ENCODE measurements around the gene LRRC57. TPM values are rescaled to one million over a fixed set of nuclear protein-coding genes. Genes with fewer than 3 reads are reported as not detected.

Gene LRRC57
- total and polyA plus RNA-seq, 2 of the 8 experiments (the other 6 are each of a cell fraction or from before 2014, with no cell fraction given): 5.0 to 12.7 TPM

GRCh38 chr15:42503825-42504224, 44.8 kb downstream of the LRRC57 start:
- Histone ChIP-seq H3K14ac (ENCODE audit: insufficient read length) (no peak overlapping the region), H3K9ac (replicated peaks in 1 of 4; ENCODE audit: extremely low read depth in 1 of 4, low read depth in 3 of 4, low read length in 3 of 4) (no peak overlapping the region), H2BK120ac (replicated peaks; ENCODE audit: low read depth, low read length) (no peak overlapping the region), H2AK5ac (ENCODE audit: low read depth, low read length) (no peak overlapping the region), H4K91ac (replicated peaks; ENCODE audit: insufficient read length, low read length) (no peak overlapping the region), H3K79me1 (ENCODE audit: low read depth, low read length) (peaks cover 5% of the 10 kb centered on the region), H3K27me3 (replicated peaks in 1 of 4; ENCODE audit: control insufficient read depth in 3 of 4, extremely low read depth in 1 of 4, insufficient read depth in 3 of 4, low read length in 3 of 4) (no peaks in the 10 kb centered on the region), H3K27ac (ENCODE audit: low read depth, low read length) (no peak overlapping the region), H2AFZ (ENCODE audit: low read length) (no peak overlapping the region), H4K20me1 (replicated peaks in 1 of 2; ENCODE audit: control insufficient read depth in 1 of 2, insufficient read depth in 2 of 2, low read length in 2 of 2) (no peaks in the 10 kb centered on the region), H3K4me1 (replicated peaks in 1 of 4; ENCODE audit: control insufficient read depth in 3 of 4, insufficient read depth in 4 of 4, low read length in 3 of 4) (no peaks in the 10 kb centered on the region; a peak in 2 of 7 replicates), H2BK5ac (ENCODE audit: low read depth, low read length) (no peak overlapping the region), H3K36me3 (ENCODE audit: control insufficient read depth in 2 of 4, insufficient read depth in 4 of 4, low read length in 3 of 4) (no peaks in the 10 kb centered on the region), H3K4me2 (ENCODE audit: insufficient read depth in 1 of 2, low read depth in 2 of 2, low read length in 2 of 2) (no peak overlapping the region), H2BK12ac (ENCODE audit: low read depth, low read length) (no peak overlapping the region), H3K18ac (ENCODE audit: extremely low read depth, low read length) (no peak overlapping the region), H3K4me3 (ENCODE audit: extremely low read depth in 1 of 4, insufficient read depth in 2 of 4, low read depth in 3 of 4, low read length in 4 of 4) (no peak overlapping the region), H3K23ac (ENCODE audit: insufficient read length) (no peak overlapping the region), H4K8ac (ENCODE audit: extremely low read depth, insufficient read depth, low read length) (no peak overlapping the region), H3K56ac (replicated peaks; ENCODE audit: insufficient read length, low read depth, low read length) (no peak overlapping the region), H3K79me2 (ENCODE audit: control insufficient read depth in 1 of 2, insufficient read depth in 2 of 2, low read length in 2 of 2) (peaks cover 0 to 48% of the 10 kb centered on the region in 2 experiments; a peak in 3 of 4 replicates), H3K9me3 (ENCODE audit: insufficient read depth in 2 of 2, low read depth in 1 of 2, low read length in 1 of 2) (no peaks in the 10 kb centered on the region), H3K4ac (replicated peaks; ENCODE audit: insufficient read length, low read depth, low read length) (no peak overlapping the region), H2BK20ac (ENCODE audit: low read length) (no peak overlapping the region), H4K5ac (ENCODE audit: insufficient read length, low read depth, low read length) (no peak overlapping the region), H2BK15ac (ENCODE audit: low read length) (no peak overlapping the region), H3K23me2 (ENCODE audit: low read depth, low read length) (no peaks in the 10 kb centered on the region)
- FAIRE-seq (no peak), DNase-seq (ENCODE audit: low read depth in 1 of 2, low spot score in 2 of 2) (no peak)
- ChIA-PET CTCF (ENCODE audit: partially characterized antibody) (interaction anchor here (0.6 to 2.4 kb wide), 2 partner anchors 26 to 146 kb away, joined by 3 to 10 read pairs; no protein-coding TSS in a partner anchor), POLR2A (ENCODE audit: partially characterized antibody) (no interaction called here)
- 87% methylated on average over 1 of the region's 1 CpG; no CpG with 5 or more reads in 1 of the 2 experiments for WGBS, 2 experiments (ENCODE audit: extremely low coverage in 1 of 2, insufficient coverage in 1 of 2, insufficient read length in 1 of 2, insufficient replicate concordance in 2 of 2, low coverage in 1 of 2, low lambda C conversion rate in 2 of 2, missing lambda C conversion rate in 1 of 2)
- TF ChIP-seq ASH2L (IDR thresholded peaks at IDR 0.05; ENCODE audit: low read length) (no peak), JUND (IDR thresholded peaks at IDR 0.05; ENCODE audit: low read length) (no peak), CREB1 (IDR thresholded peaks at IDR 0.05) (no peak), RBBP5 (IDR thresholded peaks at IDR 0.05; ENCODE audit: borderline replicate concordance, low read depth, low read length) (no peak), RAD21 (IDR thresholded peaks at IDR 0.05 in 1 of 2, conservative IDR thresholded peaks at IDR 0.05 in 1 of 2; ENCODE audit: low read depth in 2 of 2, low read length in 2 of 2) (no peak), FOSL1 (IDR thresholded peaks at IDR 0.05; ENCODE audit: insufficient read depth, low read depth, low read length) (no peak), CEBPB (IDR thresholded peaks at IDR 0.05; ENCODE audit: low read depth, low read length) (no peak), EGR1 (IDR thresholded peaks at IDR 0.05; ENCODE audit: borderline replicate concordance, low read depth, low read length) (no peak), ZNF274 (IDR thresholded peaks at IDR 0.05; ENCODE audit: borderline replicate concordance, extremely low read depth, low read length) (no peak), CHD2 (IDR thresholded peaks at IDR 0.05; ENCODE audit: low read length) (no peak), TEAD4 (IDR thresholded peaks at IDR 0.05; ENCODE audit: low read depth, low read length) (no peak), GTF2F1 (IDR thresholded peaks at IDR 0.05; ENCODE audit: borderline replicate concordance, low read depth, low read length) (no peak), EZH2 (IDR thresholded peaks at IDR 0.05; ENCODE audit: low read depth, low read length, severe bottlenecking) (no peak)
